H1 (cell line): ENCODE results near the gene MXRA8. TPM values are rescaled to one million over a fixed set of nuclear protein-coding genes. Genes with fewer than 3 reads are reported as not detected.
"Not testable (repeated sequence)": the region's sequence is repeated elsewhere in the genome, so short reads cannot be mapped to it uniquely, and the experiment has no call there.

Experiments used
- CTCF ChIA-PET: fragments of 300-600 bp; sonication (Branson Sonifier 250); formaldehyde crosslinking; loops from one replicate; lab custom pipeline; 2021; ENCODE audit not compliant: partially characterized antibody; lab: Charles Lee
- POLR2A ChIA-PET: fragments of 300-600 bp; sonication (Branson Sonifier 250); formaldehyde crosslinking; loops from one replicate; lab custom pipeline; 2021; ENCODE audit warnings: inconsistent platforms; ENCODE audit not compliant: partially characterized antibody; lab: Charles Lee
- DNase-seq, 2 experiments: peaks; one replicate each; pipeline versions ENCODE4 v3.0.0 to v3.0.0-alpha.2; 2010 to 2022; ENCODE audit warnings: low spot score in 2 of 2, low read depth in 1 of 2, mixed read lengths in 1 of 2
- FAIRE-seq: peaks from 2 replicates; lab custom pipeline; 2011; peaks lifted over from hg19 to GRCh38; lab: Jason Lieb, UNC
- H2AFZ ChIP-seq: 2 replicates; pipeline ENCODE4 v1.8.1; 2012; ENCODE audit warnings: low read length, inconsistent platforms
- H2AK5ac ChIP-seq: 2 replicates; pipeline ENCODE4 v1.6.1; 2013; ENCODE audit warnings: low read depth, low read length
- H2BK120ac ChIP-seq: replicated peaks from 2 replicates; pipeline ENCODE3; 2013; ENCODE audit warnings: low read depth, low read length, inconsistent platforms
- H2BK12ac ChIP-seq: 2 replicates; pipeline ENCODE4 v1.6.1; 2013; ENCODE audit warnings: low read depth, low read length
- H2BK15ac ChIP-seq: 2 replicates; pipeline ENCODE4 v1.6.1; 2013; ENCODE audit warnings: low read length
- H2BK20ac ChIP-seq: 2 replicates; pipeline ENCODE4 v1.6.1; 2013; ENCODE audit warnings: low read length
- H2BK5ac ChIP-seq: 2 replicates; pipeline ENCODE4 v1.6.1; 2013; ENCODE audit warnings: low read depth, low read length
- H3K14ac ChIP-seq: 2 replicates; pipeline ENCODE4 v1.6.1; 2013; ENCODE audit warnings: inconsistent platforms; ENCODE audit not compliant: insufficient read length
- H3K18ac ChIP-seq: 2 replicates; pipeline ENCODE4 v1.6.1; 2013; ENCODE audit warnings: low read length; ENCODE audit errors: extremely low read depth
- H3K23ac ChIP-seq: 2 replicates; pipeline ENCODE4 v1.6.1; 2013; ENCODE audit warnings: inconsistent platforms; ENCODE audit not compliant: insufficient read length
- H3K23me2 ChIP-seq: 2 replicates; pipeline ENCODE4 v1.6.1; 2013; ENCODE audit warnings: low read depth, low read length
- H3K27ac ChIP-seq: 2 replicates; pipeline ENCODE4 v1.6.1; 2011; ENCODE audit warnings: low read depth, low read length, inconsistent platforms
- H3K27me3 ChIP-seq, 4 experiments: replicated peaks in 1 of 4; 1 replicate in 1 of 4; 2 replicates in 3 of 4; pipeline versions ENCODE4 v1.6.1 to v1.8.1; 2011 to 2013; ENCODE audit warnings: low read length in 3 of 4, mild to moderate bottlenecking in 3 of 4, inconsistent platforms in 2 of 4, mixed read lengths in 2 of 4, moderate library complexity in 1 of 4; ENCODE audit not compliant: control insufficient read depth in 3 of 4, insufficient read depth in 3 of 4; ENCODE audit errors: extremely low read depth in 1 of 4
- H3K36me3 ChIP-seq, 4 experiments: 2 replicates each; pipeline versions ENCODE4 v1.6.1 to v1.8.1; 2011 to 2013; ENCODE audit warnings: mild to moderate bottlenecking in 4 of 4, low read length in 3 of 4, moderate library complexity in 2 of 4, control low read depth in 1 of 4, inconsistent platforms in 1 of 4; ENCODE audit not compliant: insufficient read depth in 4 of 4, control insufficient read depth in 2 of 4
- H3K4ac ChIP-seq: replicated peaks from 2 replicates; pipeline ENCODE3; 2013; ENCODE audit warnings: low read length, low read depth, mixed read lengths, inconsistent platforms; ENCODE audit not compliant: insufficient read length
- H3K4me1 ChIP-seq, 4 experiments: replicated peaks in 1 of 4; 1 replicate in 1 of 4; 2 replicates in 3 of 4; pipeline versions ENCODE4 v1.6.1 to v1.8.1; 2011 to 2013; ENCODE audit warnings: low read length in 3 of 4, inconsistent platforms in 2 of 4, mixed read lengths in 1 of 4; ENCODE audit not compliant: insufficient read depth in 4 of 4, control insufficient read depth in 3 of 4
- H3K4me2 ChIP-seq, 2 experiments: 2 replicates each; pipeline versions ENCODE4 v1.6.1 to v1.8.1; 2011 to 2013; ENCODE audit warnings: low read depth in 2 of 2, low read length in 2 of 2, control low read depth in 1 of 2, inconsistent platforms in 1 of 2, mild to moderate bottlenecking in 1 of 2; ENCODE audit not compliant: insufficient read depth in 1 of 2
- H3K4me3 ChIP-seq, 4 experiments: fragments of 200-600, 300-600 bp in 1 of 4; sonication (generic), shearing (Covaris generic), sonication (Bioruptor Twin) in 1 of 4; 2 replicates each; pipeline versions ENCODE4 v1.5.1 to v1.8.1; 2011 to 2016; ENCODE audit warnings: low read length in 4 of 4, low read depth in 3 of 4, control low read depth in 2 of 4, inconsistent platforms in 2 of 4, mild to moderate bottlenecking in 2 of 4, mixed read lengths in 1 of 4, moderate library complexity in 1 of 4; ENCODE audit not compliant: insufficient read depth in 2 of 4; ENCODE audit errors: extremely low read depth in 1 of 4
- H3K56ac ChIP-seq: replicated peaks from 2 replicates; pipeline ENCODE3; 2013; ENCODE audit warnings: low read depth, mild to moderate bottlenecking, mixed read lengths, low read length, inconsistent platforms; ENCODE audit not compliant: insufficient read length
- H3K79me1 ChIP-seq: 2 replicates; pipeline ENCODE4 v1.6.1; 2013; ENCODE audit warnings: low read depth, low read length, control low read depth
- H3K79me2 ChIP-seq, 2 experiments: 2 replicates each; pipeline versions ENCODE4 v1.6.1 to v1.8.1; 2012 to 2013; ENCODE audit warnings: low read length in 2 of 2, mild to moderate bottlenecking in 2 of 2, inconsistent platforms in 1 of 2; ENCODE audit not compliant: insufficient read depth in 2 of 2, control insufficient read depth in 1 of 2
- H3K9ac ChIP-seq, 4 experiments: replicated peaks in 1 of 4; 1 replicate in 1 of 4; 2 replicates in 3 of 4; pipeline versions ENCODE4 v1.6.1 to v1.8.1; 2011 to 2013; ENCODE audit warnings: low read depth in 3 of 4, low read length in 3 of 4, control low read depth in 2 of 4, mild to moderate bottlenecking in 2 of 4, moderate library complexity in 2 of 4, inconsistent platforms in 1 of 4; ENCODE audit errors: extremely low read depth in 1 of 4
- H3K9me3 ChIP-seq, 2 experiments: 2 replicates each; pipeline versions ENCODE4 v1.6.1 to v1.8.1; 2012 to 2013; ENCODE audit warnings: mild to moderate bottlenecking in 2 of 2, moderate library complexity in 2 of 2, control low read depth in 1 of 2, inconsistent platforms in 1 of 2, low read depth in 1 of 2, low read length in 1 of 2, mixed read lengths in 1 of 2; ENCODE audit not compliant: insufficient read depth in 2 of 2
- H4K20me1 ChIP-seq, 2 experiments: replicated peaks in 1 of 2; 2 replicates each; pipeline versions ENCODE3 to v1.8.1; 2011 to 2013; ENCODE audit warnings: inconsistent platforms in 2 of 2, low read length in 2 of 2, mild to moderate bottlenecking in 1 of 2; ENCODE audit not compliant: insufficient read depth in 2 of 2, control insufficient read depth in 1 of 2
- H4K5ac ChIP-seq: 2 replicates; pipeline ENCODE4 v1.6.1; 2013; ENCODE audit warnings: low read length, low read depth, mixed read lengths, inconsistent platforms; ENCODE audit not compliant: insufficient read length
- H4K8ac ChIP-seq: 2 replicates; pipeline ENCODE4 v1.8.0; 2013; ENCODE audit warnings: mild to moderate bottlenecking, moderate library complexity, low read length, inconsistent platforms; ENCODE audit not compliant: insufficient read depth; ENCODE audit errors: extremely low read depth
- H4K91ac ChIP-seq: replicated peaks from 2 replicates; pipeline ENCODE3; 2013; ENCODE audit warnings: low read length, mixed read lengths, inconsistent platforms; ENCODE audit not compliant: insufficient read length
- POLR2AphosphoS5 ChIP-seq: IDR thresholded peaks from 2 replicates; pipeline ENCODE4 v1.6.1; 2011; ENCODE audit warnings: low read depth, low read length
- WGBS, 2 experiments: shearing (Covaris generic) in 1 of 2; methylation state at CpG; one replicate each; pipeline versions ENCODE4 v1.1.6 to v1.1.7; 2013 to 2015; ENCODE audit warnings: low lambda C conversion rate in 2 of 2, mixed read lengths in 2 of 2, inconsistent platforms in 1 of 2, low coverage in 1 of 2, missing lambda C conversion rate in 1 of 2; ENCODE audit not compliant: insufficient replicate concordance in 2 of 2, insufficient coverage in 1 of 2, insufficient read length in 1 of 2; ENCODE audit errors: extremely low coverage in 1 of 2, missing lambda C conversion rate in 1 of 2; 5-methylcytosine and 5-hydroxymethylcytosine counted together
- polyA plus RNA-seq, 7 experiments: library from polyadenylated mRNA; depleted of rRNA in 3 of 7; stranded (reverse) in 5 of 7; unstranded in 2 of 7; fragments of >200 nt in 5 of 7; fragments of 200-250 nt in 2 of 7; gene quantifications; 1 replicate in 5 of 7; 2 replicates in 1 of 7; 4 replicates in 1 of 7; pipeline versions ENCODE4 v1.2.1 to v1.2.3, GENCODE V29; 2011 to 2013; ENCODE audit warnings: missing spikeins in 2 of 7, mixed read lengths in 2 of 7
- total RNA-seq: library from RNA; stranded (reverse); fragmentation: NEBNext Ultra II Directional; extraction: Animal tissue kit (Norgen Biotek cat#: 25700); gene quantifications from 2 replicates; pipeline ENCODE4 v1.2.1, GENCODE V29; 2021

MXRA8 gene
- total and polyA plus RNA-seq, 2 of the 8 experiments (the other 6 are each of a cell fraction or from before 2014, with no cell fraction given), result 10.5 to 17.2 TPM

- POLR2A ChIA-PET, result interaction anchor here (0.6 to 27.7 kb wide), 11 partner anchors 8 to 149 kb away, joined by 3 to 719 read pairs (median 4); partner anchors contain the start of genes ANKRD65, AURKAIP1, CCNL2 and VWA1
- H3K27ac ChIP-seq, result not testable (repeated sequence)
Observed at GRCh38 chr1:1402901-1403392, 44.6 kb upstream of the MXRA8 start.

More at GRCh38 chr1:1402901-1403392, 44.6 kb upstream of the MXRA8 start:
- Histone ChIP-seq H4K20me1 (peaks cover 11 to 26% of the 10 kb centered on the region in 2 experiments), H3K79me2 (peaks cover 15 to 54% of the 10 kb centered on the region in 2 experiments), H3K23me2 (peaks cover 21% of the 10 kb centered on the region), H3K79me1 (peaks cover 20% of the 10 kb centered on the region), H3K4me1 (peaks cover 0 to 21% (median 13%) of the 10 kb centered on the region in 4 experiments; a peak in 6 of 7 replicates), H3K36me3 (peaks cover 21 to 54% (median 35%) of the 10 kb centered on the region in 4 experiments)
- H4K8ac ChIP-seq, H4K91ac ChIP-seq, FAIRE-seq, H2BK120ac ChIP-seq, H3K4ac ChIP-seq, H3K14ac ChIP-seq, H2BK15ac ChIP-seq, H3K9ac ChIP-seq, H3K27me3 ChIP-seq, DNase-seq, H2BK5ac ChIP-seq, H2BK20ac ChIP-seq, H4K5ac ChIP-seq, H3K18ac ChIP-seq, H3K56ac ChIP-seq, H3K4me3 ChIP-seq, H3K9me3 ChIP-seq, H2BK12ac ChIP-seq, H3K4me2 ChIP-seq, H3K23ac ChIP-seq, H2AK5ac ChIP-seq, H2AFZ ChIP-seq: not testable (repeated sequence)
- TF ChIP-seq POLR2AphosphoS5, result 0 out of 2 replicates have a peak, but pooled peaks have one; percentile 13
- 93% methylated on average over 9 of the region's 9 CpGs; no CpG with 5 or more reads in 1 of the 2 experiments for WGBS, 2 experiments
- CTCF ChIA-PET, result interaction anchor here (0.8 to 3.6 kb wide), 22 partner anchors 8 to 148 kb away, joined by 3 to 32 read pairs (median 6); partner anchors contain the start of gene AURKAIP1
